GM18909 (cell line): ENCODE data around the gene OTP.
A peak's percentile ranks its signal among the peaks of the same experiment; 100 is the strongest.

Experiments
- ATAC-seq: cut with Tn5 transposase; IDR thresholded peaks from one replicate; pipeline ENCODE4 v1.9.1; 2021; ENCODE audit warnings: mild to moderate bottlenecking; ENCODE audit not compliant: unreplicated experiment, poor library complexity

The OTP gene

GRCh38 chr5:77640589-77641396 is 2.3 kb upstream of the OTP start:
- ATAC-seq = no peak

DNA sequence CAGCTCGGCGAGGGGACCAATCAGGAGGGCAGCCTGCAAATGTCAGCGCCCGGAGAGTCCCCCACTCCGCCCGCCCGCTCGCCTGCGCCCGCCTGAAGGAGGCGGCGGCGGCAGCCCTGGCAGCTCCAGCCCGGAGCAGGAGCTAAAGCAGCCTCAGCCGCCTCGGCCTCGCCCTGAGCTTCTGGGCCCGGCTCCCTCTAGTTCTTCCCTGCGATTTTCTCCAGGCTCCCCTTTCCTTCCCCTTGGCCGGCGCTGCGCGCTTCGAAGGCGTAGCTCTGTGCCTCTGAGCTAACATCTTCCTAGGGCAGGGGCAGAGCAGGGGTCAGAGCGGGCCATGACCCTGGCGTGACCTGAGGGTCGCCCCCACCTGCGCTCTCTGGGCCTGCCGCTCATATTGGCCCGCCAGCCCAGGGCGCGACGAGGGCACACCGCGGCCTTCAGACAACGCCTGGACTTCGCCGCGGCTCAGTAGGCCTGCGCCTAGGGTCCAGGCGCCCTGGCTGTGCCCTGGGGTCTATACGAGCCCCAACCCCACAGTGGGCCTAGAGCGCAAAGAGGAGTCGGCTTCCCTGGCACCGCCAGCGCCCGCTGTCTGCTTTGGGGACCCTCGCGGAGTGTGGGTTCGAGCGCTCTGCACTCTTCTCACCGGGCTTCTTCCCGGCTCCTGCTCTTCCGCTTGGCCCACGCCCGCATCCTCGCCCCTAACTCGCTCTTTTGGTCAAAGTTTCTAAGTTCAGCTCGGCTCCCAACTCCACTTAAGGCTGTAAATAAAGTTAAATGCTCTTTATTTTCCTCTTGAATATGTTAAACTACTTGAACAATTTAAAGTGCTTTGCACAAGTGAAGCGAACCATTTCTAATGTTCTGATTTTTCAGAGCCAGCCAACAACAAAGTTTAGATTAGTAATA is 504 bp upstream of the OTP start:
- no peak for ATAC-seq

GRCh38 chr5:77637170-77637997 is 1.1 kb downstream of the OTP start:
- ATAC-seq = no peak

DNA sequence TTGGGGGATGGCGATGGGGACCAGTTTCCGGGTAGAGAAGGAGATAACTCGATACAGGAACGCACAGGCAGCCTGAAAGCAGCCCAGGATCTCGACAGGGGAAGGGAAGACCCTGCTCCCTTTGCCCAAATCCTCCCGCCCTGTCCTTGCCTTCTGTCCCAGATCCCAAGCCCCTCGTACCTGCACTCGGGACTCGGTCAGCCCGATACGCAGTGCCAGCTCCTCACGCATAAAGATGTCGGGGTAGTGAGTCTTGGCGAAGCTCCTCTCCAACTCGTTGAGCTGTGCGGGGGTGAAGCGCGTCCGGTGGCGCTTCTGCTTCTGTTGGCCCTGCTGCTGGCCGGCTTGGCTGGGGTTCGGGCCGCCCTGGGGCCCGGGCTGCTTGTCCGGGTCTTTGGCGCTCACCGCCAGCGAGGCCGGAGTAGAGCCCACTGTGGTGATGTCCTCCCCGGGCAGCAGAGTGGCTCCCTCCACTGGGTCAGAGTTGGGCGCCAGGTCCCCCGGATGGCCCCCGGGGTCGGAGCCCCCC is 1.8 kb downstream of the OTP start:
- no peak for ATAC-seq

- ATAC-seq = no peak
These were observed 2.4 kb downstream of the OTP start for GRCh38 chr5:77635917-77636640.

- no peak for ATAC-seq
These were observed 3.2 kb downstream of the OTP start for GRCh38 chr5:77635067-77635916.

GRCh38 chr5:77633709-77634108 is 4.8 kb downstream of the OTP start:
- ATAC-seq = no peak

GRCh38 chr5:77633207-77633675 is 5.3 kb downstream of the OTP start:
- ATAC-seq = no peak

DNA sequence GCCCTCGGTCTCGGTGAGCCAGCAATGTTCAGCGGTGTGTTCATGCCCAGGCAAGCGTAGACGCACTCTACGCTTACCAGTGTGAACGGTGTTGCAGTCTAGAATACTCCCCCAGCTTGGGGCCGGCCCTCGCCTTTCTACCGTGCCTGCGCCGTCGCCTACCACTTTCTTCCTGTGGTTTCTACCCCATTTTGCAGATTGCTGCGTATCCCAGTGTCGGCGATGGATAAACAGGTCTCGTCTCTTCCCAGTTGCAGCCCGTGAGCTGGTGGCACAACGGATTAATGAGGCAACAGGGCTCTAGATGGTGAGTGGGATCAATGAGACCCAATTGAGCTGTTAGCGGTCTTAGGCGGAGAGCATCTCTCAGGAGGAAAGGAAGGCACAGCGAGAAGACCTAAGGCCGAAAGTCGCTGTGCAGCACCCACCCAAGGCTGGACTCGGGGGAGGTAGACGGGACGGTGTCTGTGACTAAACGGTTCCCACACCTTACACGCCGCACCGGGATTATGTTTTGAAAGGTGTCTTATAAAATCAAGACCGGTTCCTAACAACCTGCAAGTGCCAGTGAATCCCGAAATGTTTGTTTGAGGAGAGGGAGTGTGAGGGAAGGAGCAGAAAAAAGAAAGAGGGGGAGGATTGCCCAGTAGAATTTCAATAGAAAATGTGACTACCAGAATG is 5.8 kb downstream of the OTP start:
- no peak for ATAC-seq

- peak; percentile 86 for ATAC-seq
These were observed 8.3 kb downstream of the OTP start for GRCh38 chr5:77630114-77630680.

DNA sequence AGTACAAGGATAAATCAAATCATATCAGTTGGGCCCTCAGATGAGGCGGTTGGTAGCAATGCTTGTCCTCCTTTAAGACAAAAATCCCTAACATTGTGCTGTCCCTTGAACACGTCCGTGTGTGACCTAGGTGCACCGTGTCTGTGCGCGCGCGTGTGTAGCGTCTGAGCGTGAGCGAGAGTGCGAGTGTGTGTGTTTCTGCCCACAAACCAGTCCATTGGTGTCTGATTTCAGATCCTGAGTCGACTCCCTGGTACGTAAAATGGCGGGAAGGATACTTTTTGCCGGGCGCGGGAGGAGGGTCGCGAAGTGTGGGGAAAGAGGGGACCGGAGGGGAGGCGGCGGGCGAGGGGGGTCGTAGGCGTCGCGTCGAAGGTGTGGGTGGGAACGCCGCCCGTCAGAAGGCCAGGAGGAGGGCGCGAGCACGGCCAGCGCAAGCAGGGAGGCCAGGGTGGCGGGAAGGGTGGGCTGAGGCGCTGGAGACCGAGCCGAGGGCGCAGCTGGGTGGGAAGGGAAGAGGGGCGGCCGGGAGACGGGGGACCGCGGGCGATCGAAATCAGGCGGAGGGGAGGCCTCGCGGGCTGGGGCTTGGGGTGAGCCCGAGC is 8.9 kb downstream of the OTP start:
- ATAC-seq = no peak

DNA sequence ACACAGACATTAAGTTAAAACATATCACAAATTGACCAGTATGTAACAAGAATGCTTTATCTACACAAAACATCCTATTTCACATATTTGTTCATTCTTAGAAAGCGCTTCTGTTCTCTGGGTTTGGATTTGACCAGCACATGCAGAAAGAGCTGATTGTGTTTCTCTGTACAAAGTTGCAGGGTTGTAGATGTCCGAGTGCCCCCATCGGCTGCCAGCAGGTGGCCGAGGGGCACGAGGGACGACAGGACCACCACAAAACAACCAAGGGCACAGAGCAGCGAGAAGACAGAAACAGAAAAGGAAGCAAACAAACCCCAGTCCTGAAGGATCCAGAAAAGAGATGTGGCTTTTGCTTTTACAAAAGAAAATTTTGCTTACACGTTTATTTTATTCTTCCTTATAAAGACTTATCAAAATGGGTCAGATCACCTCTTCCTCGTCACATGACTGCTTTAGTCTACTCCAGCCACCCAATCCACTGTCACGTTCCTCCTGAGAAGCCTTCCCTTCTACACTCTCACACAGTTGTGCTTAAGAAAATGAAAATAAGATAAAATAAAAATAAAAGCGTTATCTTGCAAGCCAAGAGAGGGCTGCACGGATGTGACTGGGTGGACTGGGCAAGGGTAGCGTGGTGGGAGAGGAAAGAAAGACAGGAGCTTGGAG is 9.5 kb downstream of the OTP start:
- ATAC-seq = no peak

- no peak for ATAC-seq
These were observed 10.4 kb downstream of the OTP start for GRCh38 chr5:77627869-77628674.

DNA sequence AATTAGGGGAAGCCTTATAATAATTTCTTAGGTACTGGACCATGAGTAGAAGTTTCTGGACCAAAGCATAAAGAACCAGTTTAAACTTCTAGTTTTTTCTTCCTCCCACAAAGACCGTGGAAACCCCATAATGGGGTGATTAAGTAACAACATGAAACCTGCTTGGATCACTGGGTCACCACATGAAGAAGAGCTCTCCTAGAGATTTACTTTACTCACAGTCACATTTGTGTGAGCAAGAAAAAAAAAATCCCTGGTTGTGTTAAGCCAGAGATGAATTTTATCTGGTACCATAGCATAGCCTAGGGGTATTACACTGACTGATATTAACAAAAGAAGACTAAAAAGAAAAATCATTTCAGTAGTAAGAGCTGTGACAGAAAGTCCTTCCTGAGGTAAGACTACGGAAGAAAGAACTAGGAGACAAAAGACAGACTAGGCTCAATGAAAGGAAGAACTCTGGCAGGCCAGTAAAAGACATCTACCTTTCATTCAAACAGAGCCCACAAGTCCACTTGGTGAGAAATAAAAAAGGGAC is 15.2 kb downstream of the OTP start:
- no peak for ATAC-seq

GRCh38 chr5:77621440-77621839 is 17.1 kb downstream of the OTP start:
- no peak for ATAC-seq

- no peak for ATAC-seq
These were observed 18.1 kb downstream of the OTP start for GRCh38 chr5:77620405-77620804.
